OCI-LY1 (cell line): Measurements from ENCODE around the gene TNS3.
A peak's percentile ranks its signal among the peaks of the same experiment; 100 is the strongest.

ENCODE experiments used
- H2AFZ ChIP-seq: fragments of 200-600 bp; sonication (generic), shearing (Covaris generic); 2 replicates; pipeline ENCODE4 v1.6.0; 2014; ENCODE audit warnings: antibody characterized with exemption, mild to moderate bottlenecking, low read length
- H3F3A ChIP-seq: fragments of 200-600 bp; sonication (generic), shearing (Covaris generic); 2 replicates; pipeline ENCODE4 v1.6.0; 2014; ENCODE audit warnings: mild to moderate bottlenecking, antibody characterized with exemption, low read length, moderate library complexity; ENCODE audit not compliant: insufficient read depth
- H3K27ac ChIP-seq: fragments of 200-600 bp; sonication (generic); 2 replicates; pipeline ENCODE4 v1.5.1; 2014; ENCODE audit warnings: low read length, mixed run types, mild to moderate bottlenecking, low read depth; ENCODE audit not compliant: poor library complexity, severe bottlenecking
- H3K27me3 ChIP-seq: fragments of 200-600 bp; sonication (generic); 2 replicates; pipeline ENCODE4 v1.6.0; 2014; ENCODE audit warnings: antibody characterized with exemption, mild to moderate bottlenecking, low read length, moderate library complexity; ENCODE audit not compliant: insufficient read depth
- H3K36me3 ChIP-seq: fragments of 200-600 bp; sonication (generic); 2 replicates; pipeline ENCODE4 v1.6.1; 2014; ENCODE audit warnings: mild to moderate bottlenecking, antibody characterized with exemption, low read length, moderate library complexity, mixed read lengths; ENCODE audit not compliant: insufficient read depth
- H3K4me1 ChIP-seq: fragments of 200-600 bp; sonication (generic); 2 replicates; pipeline ENCODE4 v1.5.1; 2014; ENCODE audit warnings: mild to moderate bottlenecking, low read length, moderate library complexity; ENCODE audit not compliant: insufficient read depth, severe bottlenecking
- H3K4me2 ChIP-seq: fragments of 200-600 bp; sonication (generic), shearing (Covaris generic); 2 replicates; pipeline ENCODE4 v1.6.1; 2014; ENCODE audit warnings: low read length
- H3K4me3 ChIP-seq: fragments of 200-600 bp; sonication (generic); 2 replicates; pipeline ENCODE4 v1.5.1; 2014; ENCODE audit warnings: low read length, low read depth, mild to moderate bottlenecking, mixed read lengths; ENCODE audit not compliant: poor library complexity, severe bottlenecking
- H3K79me2 ChIP-seq: fragments of 200-600 bp; shearing (Covaris generic); 2 replicates; pipeline ENCODE4 v1.6.1; 2016; ENCODE audit warnings: mixed run types, low read length, mixed read lengths; ENCODE audit not compliant: insufficient read depth
- H3K9ac ChIP-seq: fragments of 200-600 bp; sonication (generic), shearing (Covaris generic); 2 replicates; pipeline ENCODE4 v1.6.1; 2014; ENCODE audit warnings: mild to moderate bottlenecking, low read length, mixed read lengths
- H3K9me2 ChIP-seq: fragments of 200-600 bp; sonication (generic), shearing (Covaris generic); 2 replicates; pipeline ENCODE4 v1.6.1; 2014; ENCODE audit warnings: low read depth, mild to moderate bottlenecking, low read length, mixed read lengths
- H3K9me3 ChIP-seq: fragments of 200-600 bp; shearing (Covaris generic); 2 replicates; pipeline ENCODE4 v1.6.1; 2014; ENCODE audit warnings: low read length, mixed read lengths
- H4K20me1 ChIP-seq: fragments of 200-600 bp; sonication (generic), shearing (Covaris generic); 2 replicates; pipeline ENCODE4 v1.6.0; 2016; ENCODE audit warnings: mild to moderate bottlenecking, low read length; ENCODE audit not compliant: insufficient read depth
- EZH2 ChIP-seq: fragments of 200-600 bp; sonication (generic), shearing (Covaris generic); IDR thresholded peaks from 2 replicates; pipeline ENCODE4 v1.8.0; 2017; ENCODE audit warnings: borderline replicate concordance, mixed run types, mild to moderate bottlenecking, antibody characterized with exemption, low read length, moderate library complexity, mixed read lengths
- TF ChIP-seq, protein P1 (sequence below): fragments of 200-600 bp; sonication (generic), shearing (Covaris generic); IDR thresholded peaks from 2 replicates; pipeline ENCODE4 v1.5.1; 2017; ENCODE audit warnings: mild to moderate bottlenecking, antibody characterized with exemption, low read length, moderate library complexity, mixed read lengths

TNS3 gene

GRCh38 chr7:47574482-47575329 is 7.2 kb downstream of the TNS3 start:
- Histone ChIP-seq H2AFZ (no peak overlapping the region), H3K27ac (peak overlapping the region; percentile 97), H3K9me3 (no peaks in the 10 kb centered on the region), H4K20me1 (no peaks in the 10 kb centered on the region), H3K27me3 (no peaks in the 10 kb centered on the region), H3K9ac (peak overlapping the region; percentile 57), H3K4me3 (peak overlapping the region; percentile 39), H3K9me2 (no peaks in the 10 kb centered on the region), H3F3A (peaks cover 24% of the 10 kb centered on the region), H3K4me1 (peaks cover 98% of the 10 kb centered on the region), H3K4me2 (peak overlapping the region; percentile 67), H3K79me2 (peaks cover 52% of the 10 kb centered on the region), H3K36me3 (peaks cover 36% of the 10 kb centered on the region; the same call in 1 of the 2 replicates)
- TF ChIP-seq EZH2, result no peak
- TF ChIP-seq, protein P1, sequence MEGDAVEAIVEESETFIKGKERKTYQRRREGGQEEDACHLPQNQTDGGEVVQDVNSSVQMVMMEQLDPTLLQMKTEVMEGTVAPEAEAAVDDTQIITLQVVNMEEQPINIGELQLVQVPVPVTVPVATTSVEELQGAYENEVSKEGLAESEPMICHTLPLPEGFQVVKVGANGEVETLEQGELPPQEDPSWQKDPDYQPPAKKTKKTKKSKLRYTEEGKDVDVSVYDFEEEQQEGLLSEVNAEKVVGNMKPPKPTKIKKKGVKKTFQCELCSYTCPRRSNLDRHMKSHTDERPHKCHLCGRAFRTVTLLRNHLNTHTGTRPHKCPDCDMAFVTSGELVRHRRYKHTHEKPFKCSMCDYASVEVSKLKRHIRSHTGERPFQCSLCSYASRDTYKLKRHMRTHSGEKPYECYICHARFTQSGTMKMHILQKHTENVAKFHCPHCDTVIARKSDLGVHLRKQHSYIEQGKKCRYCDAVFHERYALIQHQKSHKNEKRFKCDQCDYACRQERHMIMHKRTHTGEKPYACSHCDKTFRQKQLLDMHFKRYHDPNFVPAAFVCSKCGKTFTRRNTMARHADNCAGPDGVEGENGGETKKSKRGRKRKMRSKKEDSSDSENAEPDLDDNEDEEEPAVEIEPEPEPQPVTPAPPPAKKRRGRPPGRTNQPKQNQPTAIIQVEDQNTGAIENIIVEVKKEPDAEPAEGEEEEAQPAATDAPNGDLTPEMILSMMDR, result no peak

GRCh38 chr7:47573758-47574481 is 8.0 kb downstream of the TNS3 start:
- Histone ChIP-seq H3K36me3 (peaks cover 33% of the 10 kb centered on the region; the same call in 1 of the 2 replicates), H3K4me3 (peak overlapping the region; percentile 39), H3K4me2 (peak overlapping the region; percentile 67), H3K9me3 (no peaks in the 10 kb centered on the region), H3K9ac (peak overlapping the region; percentile 57), H3K27me3 (no peaks in the 10 kb centered on the region), H3K79me2 (peaks cover 48% of the 10 kb centered on the region), H2AFZ (no peak overlapping the region), H3K4me1 (peaks cover 95% of the 10 kb centered on the region), H3K9me2 (no peaks in the 10 kb centered on the region), H3F3A (peaks cover 24% of the 10 kb centered on the region), H4K20me1 (no peaks in the 10 kb centered on the region), H3K27ac (peak overlapping the region; percentile 97)
- no peak for TF ChIP-seq EZH2
- TF ChIP-seq, protein P1, result no peak

GRCh38 chr7:47572939-47573757 is 8.8 kb downstream of the TNS3 start:
- no peaks in the 10 kb centered on the region for H3K9me2 ChIP-seq
- H3K79me2 ChIP-seq, result peaks cover 48% of the 10 kb centered on the region
- peak overlapping the region; percentile 67 for H3K4me2 ChIP-seq
- H2AFZ ChIP-seq, result no peak overlapping the region
- H3K27me3 ChIP-seq, result no peaks in the 10 kb centered on the region
- no peaks in the 10 kb centered on the region for H4K20me1 ChIP-seq
- TF ChIP-seq EZH2, result no peak
- TF ChIP-seq, protein P1, result no peak
- H3K27ac ChIP-seq, result peak overlapping the region; percentile 97
- H3K36me3 ChIP-seq, result peaks cover 29% of the 10 kb centered on the region; the same call in 1 of the 2 replicates
- H3K4me1 ChIP-seq, result peaks cover 95% of the 10 kb centered on the region
- peak overlapping the region; percentile 39 for H3K4me3 ChIP-seq
- no peaks in the 10 kb centered on the region for H3K9me3 ChIP-seq
- H3F3A ChIP-seq, result peaks cover 24% of the 10 kb centered on the region
- peak overlapping the region; percentile 57; the same call in 1 of the 2 replicates for H3K9ac ChIP-seq
